ENCODE data around the gene KRTAP10-8.
"Not testable (repeated sequence)": the region's sequence is repeated elsewhere in the genome, so short reads cannot be mapped to it uniquely, and the experiment has no call there.

- not testable (repeated sequence) for TF ChIP-seq CTCF, POLR2A, EP300, POLR2AphosphoS5 (IDR thresholded peaks at IDR 0.05)
These were observed 31.6 kb upstream of the KRTAP10-8 start, which contains the start of gene KRTAP10-5 for GRCh38 chr21:44580231-44580821.
